HFF-Myc (cell line): ENCODE results near the gene HK2.
"Not testable (repeated sequence)": the region's sequence is repeated elsewhere in the genome, so short reads cannot be mapped to it uniquely, and the experiment has no call there.

ENCODE experiments used
- DNase-seq: peaks from one replicate; pipeline ENCODE4 v3.0.0-alpha.2; 2011; ENCODE audit warnings: low read depth; ENCODE audit errors: extremely low read depth
- H3K4me3 ChIP-seq: replicated peaks from 2 replicates; pipeline ENCODE4 v1.5.1; 2011; ENCODE audit warnings: low read depth, mild to moderate bottlenecking, control low read depth, low read length
- TF ChIP-seq, protein P1 (sequence below): IDR thresholded peaks from 2 replicates; pipeline ENCODE4 v1.5.1; 2012; ENCODE audit warnings: mild to moderate bottlenecking, low read depth, low read length, control low read depth; ENCODE audit errors: missing control alignments

Gene HK2

DNA sequence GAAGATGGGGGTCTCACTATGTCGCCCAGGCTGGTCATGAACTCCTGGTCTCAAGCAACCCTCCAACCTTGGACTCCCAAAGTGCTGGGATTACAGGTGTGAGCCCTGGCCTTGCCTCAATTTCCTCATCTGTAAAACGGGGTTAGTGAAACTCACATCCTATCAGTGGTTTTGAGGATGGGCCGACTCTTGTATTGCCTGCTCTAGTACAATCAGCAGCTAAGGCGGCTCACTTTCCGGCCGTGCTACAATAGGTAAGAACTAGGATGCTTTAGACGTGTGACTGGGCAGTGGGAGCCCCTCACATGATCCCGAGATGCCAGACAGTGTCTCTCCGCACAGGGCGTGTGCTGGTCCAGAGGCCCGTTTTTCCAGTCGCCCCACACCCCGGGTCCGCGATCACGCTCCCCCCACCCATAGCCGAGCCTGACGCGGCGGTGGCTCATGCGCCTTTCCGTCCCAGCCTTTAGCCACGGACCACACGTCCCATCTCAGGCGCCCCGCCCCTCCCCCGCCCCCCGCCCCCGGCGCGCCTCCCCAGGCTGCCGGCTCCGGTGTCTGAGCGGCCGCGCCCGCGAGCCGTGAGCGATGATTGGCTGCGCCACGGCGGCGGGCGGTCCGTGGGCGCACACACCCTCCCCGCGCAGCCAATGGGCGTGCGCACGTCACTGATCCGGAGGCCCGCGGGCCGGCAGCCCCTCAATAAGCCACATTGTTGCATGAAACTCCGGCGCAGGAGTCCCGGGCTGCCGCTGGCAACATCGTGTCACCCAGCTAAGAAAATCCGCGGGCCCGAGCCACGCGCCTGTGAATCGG lies at the start of gene HK2:
TSS of gene HK2 (plus strand) at position 710 of the 816 bp plus-strand sequence. CDS start 454 bp downstream, outside the sequence.
- peak within 1 kb of the TSS; percentile 87 for H3K4me3 ChIP-seq
- TF ChIP-seq, protein P1, sequence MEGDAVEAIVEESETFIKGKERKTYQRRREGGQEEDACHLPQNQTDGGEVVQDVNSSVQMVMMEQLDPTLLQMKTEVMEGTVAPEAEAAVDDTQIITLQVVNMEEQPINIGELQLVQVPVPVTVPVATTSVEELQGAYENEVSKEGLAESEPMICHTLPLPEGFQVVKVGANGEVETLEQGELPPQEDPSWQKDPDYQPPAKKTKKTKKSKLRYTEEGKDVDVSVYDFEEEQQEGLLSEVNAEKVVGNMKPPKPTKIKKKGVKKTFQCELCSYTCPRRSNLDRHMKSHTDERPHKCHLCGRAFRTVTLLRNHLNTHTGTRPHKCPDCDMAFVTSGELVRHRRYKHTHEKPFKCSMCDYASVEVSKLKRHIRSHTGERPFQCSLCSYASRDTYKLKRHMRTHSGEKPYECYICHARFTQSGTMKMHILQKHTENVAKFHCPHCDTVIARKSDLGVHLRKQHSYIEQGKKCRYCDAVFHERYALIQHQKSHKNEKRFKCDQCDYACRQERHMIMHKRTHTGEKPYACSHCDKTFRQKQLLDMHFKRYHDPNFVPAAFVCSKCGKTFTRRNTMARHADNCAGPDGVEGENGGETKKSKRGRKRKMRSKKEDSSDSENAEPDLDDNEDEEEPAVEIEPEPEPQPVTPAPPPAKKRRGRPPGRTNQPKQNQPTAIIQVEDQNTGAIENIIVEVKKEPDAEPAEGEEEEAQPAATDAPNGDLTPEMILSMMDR, result no peak
- DNase-seq, result no peak

DNA sequence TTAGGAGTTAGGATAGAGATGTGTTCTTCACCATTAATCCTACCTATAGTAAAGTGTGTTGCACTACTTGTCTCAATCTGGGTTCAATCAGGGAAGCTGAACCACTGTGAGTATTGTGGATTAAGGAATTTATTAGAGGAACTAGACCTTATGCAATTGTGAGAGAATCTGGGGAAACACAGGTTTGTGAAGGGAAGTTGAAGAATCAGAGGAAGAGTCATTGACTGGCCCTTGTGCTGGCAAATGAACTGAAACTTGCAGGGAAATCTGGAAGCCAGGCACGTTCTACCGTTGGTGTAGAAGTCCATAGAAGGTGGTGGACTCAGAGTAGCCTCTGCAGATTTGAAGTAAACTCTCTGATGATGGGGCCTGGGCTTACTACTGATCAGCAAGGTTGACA lies 44.7 kb upstream of the HK2 start:
- DNase-seq, result no peak
- TF ChIP-seq, protein P1, result no peak
- H3K4me3 ChIP-seq, result no peak overlapping the region

DNA sequence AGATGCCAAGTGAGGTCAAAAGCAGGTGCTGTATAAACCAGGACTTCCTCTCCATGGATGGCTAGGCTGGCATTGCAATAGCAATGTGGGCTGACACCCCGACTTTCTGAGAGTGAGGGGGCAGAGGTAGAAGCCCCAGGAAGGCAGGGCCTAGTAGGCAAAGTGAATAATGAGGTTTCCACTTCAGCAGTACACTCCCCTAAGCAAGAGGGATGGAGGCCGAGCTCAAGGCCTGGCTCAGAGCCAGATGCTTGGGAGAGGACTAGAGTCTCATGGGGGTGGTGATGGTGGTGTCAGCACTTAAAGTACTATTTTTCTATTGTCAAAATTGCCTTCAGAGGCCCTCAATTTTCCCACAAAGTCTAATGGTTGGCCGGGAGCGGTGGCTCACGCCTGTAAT lies 41.6 kb upstream of the HK2 start:
- no peak overlapping the region for H3K4me3 ChIP-seq
- TF ChIP-seq, protein P1, result no peak
- no peak for DNase-seq

DNA sequence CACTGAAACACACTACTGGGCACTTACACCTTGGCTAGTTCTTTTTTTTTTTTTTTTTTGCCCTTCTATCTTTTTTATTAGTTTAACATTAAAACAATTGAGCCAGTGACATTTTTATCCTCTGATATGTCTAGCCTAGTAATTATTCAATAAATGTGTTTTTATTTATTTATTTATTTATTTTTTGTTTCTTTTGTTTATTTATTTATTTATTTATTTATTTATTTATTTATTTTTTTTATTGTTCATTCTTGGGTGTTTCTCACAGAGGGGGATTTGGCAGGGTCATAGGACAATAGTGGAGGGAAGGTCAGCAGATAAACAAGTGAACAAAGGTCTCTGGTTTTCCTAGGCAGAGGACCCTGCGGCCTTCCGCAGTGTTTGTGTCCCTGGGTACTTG lies 39.0 kb upstream of the HK2 start:
- not testable (repeated sequence) for H3K4me3 ChIP-seq, DNase-seq

DNA sequence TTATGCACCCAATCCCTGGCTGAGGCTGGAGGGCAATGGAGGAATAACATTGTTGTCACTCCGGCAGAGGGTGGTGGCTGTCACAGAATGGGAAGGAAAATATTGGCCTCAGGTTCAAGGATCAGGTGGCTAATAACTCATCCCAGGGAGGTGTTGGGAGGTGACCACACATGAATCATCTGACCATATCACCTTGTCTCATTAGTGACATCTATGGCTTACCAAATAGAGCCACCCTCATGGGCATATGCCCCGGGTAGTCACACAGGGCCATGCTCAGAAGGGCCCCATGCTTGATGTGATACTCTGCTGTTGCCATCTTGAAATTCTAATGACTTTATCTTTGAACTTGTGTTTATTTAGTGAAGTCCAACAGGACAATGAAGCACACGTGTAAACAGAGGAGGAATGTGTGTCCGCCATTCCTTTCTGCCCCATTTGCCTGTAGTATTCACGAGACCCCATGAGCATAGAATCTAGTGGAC lies 27.5 kb upstream of the HK2 start:
- TF ChIP-seq, protein P1, result no peak

DNA sequence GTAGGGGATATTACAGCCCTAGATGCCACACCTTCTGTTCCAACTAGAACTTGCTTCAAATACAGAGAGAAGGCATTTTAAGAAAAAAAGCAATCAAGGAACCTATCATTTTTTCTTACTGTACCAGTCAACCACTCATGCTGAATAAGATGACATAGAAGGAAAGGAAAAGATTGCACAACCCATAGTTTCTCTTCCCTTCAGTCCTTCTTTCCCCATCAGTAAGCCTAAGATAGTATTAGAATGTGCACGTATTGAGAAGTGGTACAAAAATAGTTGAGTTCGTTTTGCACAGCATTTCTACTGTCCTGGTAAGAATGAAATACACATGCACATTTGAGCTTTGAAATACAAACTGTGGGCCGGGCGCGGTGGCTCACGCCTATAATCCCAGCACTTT lies 27.0 kb upstream of the HK2 start:
- TF ChIP-seq, protein P1, result no peak
- DNase-seq, result no peak
- H3K4me3 ChIP-seq, result no peak overlapping the region

More for the DNA sequence above, 27.5 kb upstream of the HK2 start:
- DNase-seq, result no peak
- H3K4me3 ChIP-seq, result no peak overlapping the region

DNA sequence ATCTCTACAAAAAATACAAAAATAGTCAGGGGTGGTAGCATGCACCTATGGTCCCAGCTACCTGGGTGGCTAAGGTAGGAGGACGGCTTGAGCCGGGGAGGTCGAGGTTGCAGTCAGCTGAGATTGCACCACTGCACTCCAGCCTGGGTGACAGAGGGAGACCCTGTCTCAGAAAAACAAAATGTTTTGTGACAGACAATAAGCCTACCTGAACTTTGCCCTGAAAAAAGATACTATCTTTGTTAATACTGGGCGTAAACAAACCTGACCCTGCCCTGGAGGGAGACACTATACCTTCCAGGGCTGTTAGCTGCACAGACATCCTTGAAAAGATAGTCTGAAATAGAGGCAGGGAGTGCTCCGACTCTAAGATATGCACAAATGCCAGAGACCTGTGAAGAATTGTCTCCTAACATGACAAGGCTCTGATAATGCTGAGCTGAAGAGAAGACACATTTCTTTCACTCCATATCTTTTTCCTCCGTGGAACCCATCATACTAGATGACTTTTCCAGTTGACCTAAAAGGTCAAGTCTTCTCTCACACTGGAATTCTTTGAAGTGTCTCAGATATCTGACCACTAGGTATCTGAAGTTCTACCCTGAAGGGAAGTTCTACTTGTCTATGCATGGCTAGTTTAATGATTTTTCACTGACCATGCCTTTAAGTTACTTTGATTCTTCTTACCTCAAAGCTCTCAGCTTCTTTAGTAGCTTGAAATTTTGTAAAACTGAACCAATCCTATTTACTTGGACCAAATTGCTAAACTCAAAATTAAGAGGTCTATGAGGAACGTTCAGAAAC lies 20.9 kb upstream of the HK2 start:
- DNase-seq, result no peak
- TF ChIP-seq, protein P1, result no peak
- H3K4me3 ChIP-seq, result no peak overlapping the region
